Activated CD4-positive, alpha-beta T cell treated with anti-CD3 and anti-CD28 coated beads, Interleukin-2, amount 50 U/mL, for 4 hours (primary cell): ENCODE measurements around the gene FAAP24.
"Not testable (repeated sequence)": the region's sequence is repeated elsewhere in the genome, so short reads cannot be mapped to it uniquely, and the experiment has no call there.

Experiments
- DNase-seq, 2 experiments: peaks; one replicate each; pipeline ENCODE4 v3.0.0-alpha.2; 2020

Gene FAAP24

GRCh38 chr19:32971715-32972540, at the start of gene FAAP24, which contains the start of gene CEP89:
TSS of gene FAAP24 (plus strand) at chr19:32972242. CDS start at chr19:32973197, 955 bp downstream.
TSS of gene CEP89 (minus strand) at chr19:32971958. CDS start at chr19:32971874, 84 bp downstream.
- DNase-seq = peak; percentile 97

GRCh38 chr19:32924200-32924599, 47.8 kb upstream of the FAAP24 start:
- DNase-seq = no peak

GRCh38 chr19:32928806-32929205, 43.2 kb upstream of the FAAP24 start:
- DNase-seq = no peak

GRCh38 chr19:32930567-32930966, 41.5 kb upstream of the FAAP24 start:
- no peak for DNase-seq

GRCh38 chr19:32933571-32933970, 38.5 kb upstream of the FAAP24 start:
- DNase-seq = no peak

- DNase-seq = no peak
Measured at GRCh38 chr19:32935629-32936028, 36.4 kb upstream of the FAAP24 start.

GRCh38 chr19:32936065-32936464, 36.0 kb upstream of the FAAP24 start:
- no peak for DNase-seq

GRCh38 chr19:32941273-32941672, 30.8 kb upstream of the FAAP24 start:
- not testable (repeated sequence) for DNase-seq

- no peak for DNase-seq
Measured at GRCh38 chr19:32945260-32945659, 26.8 kb upstream of the FAAP24 start.

- no peak for DNase-seq
Measured at GRCh38 chr19:32966750-32967149, 5.3 kb upstream of the FAAP24 start.

- DNase-seq = no peak
Measured at GRCh38 chr19:32969549-32969948, 2.5 kb upstream of the FAAP24 start.

- no peak for DNase-seq
Measured at GRCh38 chr19:32971012-32971595, 938 bp upstream of the FAAP24 start.

GRCh38 chr19:32976223-32976805, 4.3 kb downstream of the FAAP24 start:
- peak; percentile 68 to 72 for DNase-seq

GRCh38 chr19:32977280-32977679, 5.2 kb downstream of the FAAP24 start:
- DNase-seq = no peak

- not testable (repeated sequence) for DNase-seq
Measured at GRCh38 chr19:32977813-32978212, 5.8 kb downstream of the FAAP24 start.

- not testable (repeated sequence) for DNase-seq
Measured at GRCh38 chr19:32979807-32980206, 7.8 kb downstream of the FAAP24 start.

- DNase-seq = not testable (repeated sequence)
Measured at GRCh38 chr19:32982488-32982887, 10.4 kb downstream of the FAAP24 start.

- not testable (repeated sequence) for DNase-seq
Measured at GRCh38 chr19:32988254-32988653, 16.2 kb downstream of the FAAP24 start.

- no peak for DNase-seq
Measured at GRCh38 chr19:32988724-32989123, 16.7 kb downstream of the FAAP24 start.

- not testable (repeated sequence) for DNase-seq
Measured at GRCh38 chr19:32995966-32996365, 23.9 kb downstream of the FAAP24 start.

GRCh38 chr19:32997061-32997464, 25.0 kb downstream of the FAAP24 start:
- not testable (repeated sequence) for DNase-seq

- no peak for DNase-seq
Measured at GRCh38 chr19:32997716-32998355, 25.8 kb downstream of the FAAP24 start.

GRCh38 chr19:32998722-32999121, 26.7 kb downstream of the FAAP24 start:
- DNase-seq = no peak
